Hematopoietic multipotent progenitor cell (in vitro differentiated cells): ENCODE data around the gene PURA. TPM values are rescaled to one million over a fixed set of nuclear protein-coding genes. Genes with fewer than 3 reads are reported as not detected.
"Not testable (repeated sequence)": the region's sequence is repeated elsewhere in the genome, so short reads cannot be mapped to it uniquely, and the experiment has no call there.

Experiments
- DNase-seq, 3 donors: peaks; one replicate each; pipeline ENCODE4 v3.0.0-alpha.2; 2011 to 2015; ENCODE audit warnings: low read depth in 2 of 3, low spot score in 2 of 3
- total RNA-seq: library from RNA; depleted of rRNA; stranded (reverse); fragments of >200 nt; gene quantifications from one replicate; pipeline ENCODE4 v1.2.3, GENCODE V29; 2012

Gene PURA
- total RNA-seq, 1 donor, result 4.3 TPM

- DNase-seq, result not testable (repeated sequence)
Measured at GRCh38 chr5:140154710-140155381, 40.9 kb downstream of the PURA start.

GRCh38 chr5:140157032-140157781, 43.3 kb downstream of the PURA start:
- DNase-seq, result peak; percentile 71 to 91 (median 80)

GRCh38 chr5:140159014-140159927, 45.4 kb downstream of the PURA start:
- DNase-seq, result no peak

GRCh38 chr5:140162275-140162674, 48.4 kb downstream of the PURA start:
- no peak for DNase-seq

- no peak for DNase-seq
Measured at GRCh38 chr5:140162781-140163180, 48.9 kb downstream of the PURA start.

GRCh38 chr5:140165101-140165922, 51.4 kb downstream of the PURA start:
- no peak for DNase-seq

- no peak for DNase-seq
Measured at GRCh38 chr5:140165923-140166270, 52.0 kb downstream of the PURA start.

- DNase-seq, result no peak
Measured at GRCh38 chr5:140166911-140167310, 53.0 kb downstream of the PURA start.

GRCh38 chr5:140168371-140168770, 54.5 kb downstream of the PURA start:
- DNase-seq, result no peak

- DNase-seq, result no peak
Measured at GRCh38 chr5:140169410-140169809, 55.5 kb downstream of the PURA start.

GRCh38 chr5:140172483-140172882, 58.6 kb downstream of the PURA start:
- no peak for DNase-seq

GRCh38 chr5:140174014-140174413, 60.1 kb downstream of the PURA start:
- DNase-seq, result no peak

- peak; percentile 93 to 96 (median 93) for DNase-seq
Measured at GRCh38 chr5:140174465-140175366, 60.8 kb downstream of the PURA start, which contains the start of gene CYSTM1. Gene CYSTM1, plus strand, starts transcription at chr5:140175188. Its CDS starts 19,278 bp downstream, at chr5:140194466.

Other genes starting within 250 kb of the PURA start
- under 0.01 TPM for gene NRG2, start 70.8 kb upstream of the PURA start, total RNA-seq
- gene IGIP, start 11.8 kb downstream of the PURA start, total RNA-seq, result 0.81 TPM
- 8.9 TPM for gene CYSTM1, start 61.1 kb downstream of the PURA start, total RNA-seq
- 37.2 TPM for gene PFDN1, start 189.0 kb downstream of the PURA start, total RNA-seq
- gene HBEGF, start 232.5 kb downstream of the PURA start, total RNA-seq, result 3.0 TPM
- not detected for gene SLC4A9, start 246.1 kb downstream of the PURA start, total RNA-seq